LNCAP (cell line): ENCODE measurements around the gene PGPEP1.

Experiments used
- TF ChIP-seq, protein P1 (sequence below): fragments of 450-650 bp; IDR thresholded peaks from 2 replicates; pipeline ENCODE4 v1.5.1; 2017; ENCODE audit warnings: mild to moderate bottlenecking

PGPEP1 gene

DNA sequence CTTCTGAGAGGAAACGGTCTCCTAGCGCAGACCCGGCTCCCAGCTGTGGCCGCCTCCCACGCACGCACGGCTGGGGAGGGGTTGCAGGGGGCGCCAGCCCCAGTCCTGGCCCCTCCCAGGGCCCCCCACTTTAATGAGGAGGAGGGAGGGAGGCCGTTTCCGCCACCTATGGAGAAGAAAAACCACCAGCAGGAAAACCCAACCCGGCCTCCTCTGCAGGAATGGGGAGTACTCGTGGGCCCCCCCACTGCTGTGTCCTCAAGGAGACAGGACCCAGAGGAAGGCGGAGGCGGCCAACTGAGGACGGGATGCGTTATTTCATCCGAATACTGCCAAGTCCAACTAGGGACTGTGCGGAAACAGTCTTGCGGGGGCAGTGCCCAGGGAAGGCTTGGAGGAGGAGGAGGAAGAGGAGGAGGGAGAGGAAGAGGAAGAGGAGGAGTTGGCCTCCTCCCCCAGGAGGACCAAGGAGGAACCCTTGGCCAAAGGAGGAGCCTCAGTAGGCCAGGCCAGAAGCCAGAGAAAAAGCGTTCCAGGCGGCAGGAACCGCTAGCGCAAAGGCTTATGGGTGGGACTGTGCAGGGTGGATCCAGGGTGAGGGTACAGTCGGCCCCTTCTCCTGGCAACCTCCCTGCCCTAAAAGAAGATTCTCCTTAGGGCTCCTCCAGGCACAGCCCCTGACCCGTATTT, 74.9 kb downstream of the PGPEP1 start:
- TF ChIP-seq, protein P1, sequence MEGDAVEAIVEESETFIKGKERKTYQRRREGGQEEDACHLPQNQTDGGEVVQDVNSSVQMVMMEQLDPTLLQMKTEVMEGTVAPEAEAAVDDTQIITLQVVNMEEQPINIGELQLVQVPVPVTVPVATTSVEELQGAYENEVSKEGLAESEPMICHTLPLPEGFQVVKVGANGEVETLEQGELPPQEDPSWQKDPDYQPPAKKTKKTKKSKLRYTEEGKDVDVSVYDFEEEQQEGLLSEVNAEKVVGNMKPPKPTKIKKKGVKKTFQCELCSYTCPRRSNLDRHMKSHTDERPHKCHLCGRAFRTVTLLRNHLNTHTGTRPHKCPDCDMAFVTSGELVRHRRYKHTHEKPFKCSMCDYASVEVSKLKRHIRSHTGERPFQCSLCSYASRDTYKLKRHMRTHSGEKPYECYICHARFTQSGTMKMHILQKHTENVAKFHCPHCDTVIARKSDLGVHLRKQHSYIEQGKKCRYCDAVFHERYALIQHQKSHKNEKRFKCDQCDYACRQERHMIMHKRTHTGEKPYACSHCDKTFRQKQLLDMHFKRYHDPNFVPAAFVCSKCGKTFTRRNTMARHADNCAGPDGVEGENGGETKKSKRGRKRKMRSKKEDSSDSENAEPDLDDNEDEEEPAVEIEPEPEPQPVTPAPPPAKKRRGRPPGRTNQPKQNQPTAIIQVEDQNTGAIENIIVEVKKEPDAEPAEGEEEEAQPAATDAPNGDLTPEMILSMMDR: no peak

DNA sequence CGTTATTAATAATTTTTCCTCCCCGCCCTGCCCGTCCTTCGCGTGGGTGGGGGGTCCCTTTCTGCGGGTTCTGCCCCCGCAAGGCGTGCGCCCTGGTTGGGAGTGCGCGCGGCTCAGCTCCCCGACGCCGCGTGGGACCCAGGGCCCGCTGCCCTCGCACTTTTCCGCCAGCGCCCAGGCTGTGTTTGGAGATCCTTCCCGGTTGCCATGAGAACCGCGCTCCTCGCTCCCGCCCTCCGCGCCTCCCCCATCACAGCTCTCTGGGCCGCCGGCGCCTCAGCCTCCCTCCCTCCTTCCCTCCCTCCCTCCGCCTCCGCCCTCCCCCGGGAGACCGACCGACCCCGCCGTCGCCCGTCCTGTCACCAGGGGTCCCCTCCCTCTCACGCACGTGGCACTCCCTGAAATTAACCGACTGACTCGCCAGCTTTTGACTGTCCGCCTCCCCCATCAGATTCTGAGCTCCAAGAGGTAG, 76.4 kb downstream of the PGPEP1 start:
- TF ChIP-seq, protein P1: no peak

DNA sequence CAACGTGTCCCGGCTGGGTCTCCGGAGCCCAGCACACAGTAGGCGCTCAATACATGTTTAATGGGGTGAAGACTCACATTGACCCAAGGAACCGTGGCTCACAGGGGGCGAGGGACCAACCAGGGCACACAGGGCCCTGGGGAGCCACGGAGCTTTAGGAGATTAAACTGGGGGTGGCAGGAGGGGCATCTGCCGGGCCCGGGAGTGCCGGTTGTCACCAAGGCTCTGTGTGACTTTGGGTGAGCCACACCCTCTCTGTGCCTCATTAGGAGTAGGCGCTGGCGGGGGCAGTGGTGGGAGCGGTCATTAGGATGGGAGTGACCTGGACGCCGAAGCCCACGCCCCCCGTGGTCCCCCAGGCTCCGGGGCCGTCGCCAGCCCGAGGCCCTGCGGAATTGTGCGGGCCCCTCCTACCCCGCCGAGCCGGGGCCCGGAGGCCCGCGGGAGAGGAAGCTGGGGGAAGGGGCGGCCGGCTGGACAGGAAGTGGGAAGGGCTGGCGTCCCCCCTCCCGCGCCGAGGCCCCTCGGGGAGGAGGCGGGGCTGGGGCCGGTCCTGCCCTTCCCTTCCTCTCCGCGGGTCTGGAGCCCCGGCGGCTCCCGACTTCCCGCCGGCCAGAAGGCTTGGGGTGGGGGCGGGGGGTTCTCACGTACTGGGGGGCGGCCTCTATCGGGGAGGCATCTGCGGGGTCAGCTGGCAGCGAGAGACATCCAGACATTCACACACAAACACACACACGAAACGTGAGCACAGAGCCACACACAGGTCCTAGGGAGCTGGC, 77.0 kb downstream of the PGPEP1 start:
- TF ChIP-seq, protein P1: no peak

DNA sequence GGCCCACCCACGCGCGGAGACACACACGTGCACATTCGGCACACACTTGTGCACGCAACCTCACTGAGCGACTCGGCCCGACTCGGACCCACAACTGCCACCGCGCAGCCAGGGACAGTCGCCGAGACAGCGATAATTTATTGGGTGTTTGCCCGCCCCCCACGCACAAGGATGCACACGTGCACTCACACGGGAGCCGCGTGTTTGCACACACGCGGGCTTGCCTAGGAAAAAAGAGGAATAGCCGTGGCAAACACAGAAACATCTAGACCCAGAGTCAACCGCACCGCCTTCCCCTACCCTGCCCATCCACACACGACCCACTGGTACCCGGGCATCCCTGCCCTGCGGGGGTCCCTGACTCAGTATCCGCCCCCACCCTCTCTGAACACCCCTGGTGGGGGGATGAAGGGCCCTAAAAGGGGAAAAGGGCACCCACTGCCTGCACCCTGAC, 77.7 kb downstream of the PGPEP1 start:
- TF ChIP-seq, protein P1: no peak

DNA sequence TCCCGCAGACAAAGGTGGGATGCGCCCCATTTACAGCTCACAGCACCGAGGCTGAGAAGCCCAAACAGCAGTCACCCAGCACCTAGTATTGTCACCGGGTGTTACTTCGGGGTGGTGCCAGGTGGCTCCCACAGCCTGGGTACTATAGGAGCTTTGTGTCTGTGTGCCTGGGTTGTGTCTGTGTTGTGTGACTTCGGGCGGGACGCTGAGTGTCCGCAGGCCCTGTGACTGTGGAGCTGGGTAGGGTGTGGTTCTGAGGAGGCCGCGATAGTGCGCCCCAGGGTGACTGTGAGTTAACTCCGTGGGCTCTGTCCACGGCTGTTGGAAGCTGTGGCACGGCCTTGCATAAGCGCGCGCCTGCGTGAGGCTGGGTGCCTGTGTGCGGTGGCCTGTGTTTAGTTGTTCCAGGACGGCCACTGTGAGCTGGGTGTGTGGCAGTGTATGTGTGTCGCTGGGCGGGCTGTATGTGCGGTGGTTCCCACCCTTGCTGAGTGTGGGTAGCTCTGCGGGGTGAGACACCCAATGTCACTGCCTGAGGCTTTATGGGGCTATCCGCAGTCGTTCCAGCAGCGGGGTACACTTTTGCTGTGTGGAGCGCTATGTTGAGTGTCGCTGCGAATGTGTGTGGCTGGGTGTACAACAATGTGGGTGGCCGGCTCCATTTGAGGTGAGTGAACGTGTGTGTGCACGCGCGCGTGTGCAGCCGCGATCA, 78.2 kb downstream of the PGPEP1 start:
- TF ChIP-seq, protein P1: no peak

DNA sequence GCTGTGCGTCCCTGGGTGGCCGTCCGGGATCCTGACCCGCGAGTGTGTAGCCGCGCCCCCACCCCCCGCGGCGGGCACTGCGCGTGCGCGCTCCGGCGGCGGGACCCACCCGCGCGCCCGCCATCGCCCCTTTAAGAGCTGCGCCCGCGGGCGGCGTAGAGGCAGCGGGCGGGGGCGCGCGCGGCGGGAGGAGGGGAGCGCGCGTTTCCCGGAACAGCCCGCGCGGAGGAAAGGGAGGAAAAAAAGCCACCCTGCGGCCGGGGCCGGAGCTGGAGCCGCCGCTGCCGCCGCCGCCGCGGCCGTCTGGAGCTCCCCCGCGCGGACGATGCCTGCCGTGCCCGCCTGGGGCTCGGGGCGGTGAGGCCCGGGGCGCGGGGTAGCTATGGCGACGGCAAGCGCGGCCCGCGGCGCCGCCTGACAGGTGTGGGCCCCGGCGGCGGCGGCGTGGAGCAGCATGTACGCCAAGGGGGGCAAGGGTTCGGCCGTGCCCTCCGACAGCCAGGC, 78.8 kb downstream of the PGPEP1 start, which contains the start of gene SSBP4:
SSBP4 (plus strand) TSS at position 204 of the 504 bp plus-strand sequence; CDS start at position 455, 251 bp downstream.
- TF ChIP-seq, protein P1: peak; percentile 61
